ENCODE measurements around the gene CDS2.
A peak's percentile ranks its signal among the peaks of the same experiment; 100 is the strongest.

CDS2 gene

GRCh38 chr20:5126512-5127203 is at the start of gene CDS2:
Gene CDS2, plus strand, starts transcription at chr20:5127008. Its CDS starts 85 bp downstream, at chr20:5127093.
- no peaks in the 10 kb centered on the region for H3K27me3 ChIP-seq (replicated peaks; ENCODE audit: control insufficient read depth, insufficient read depth, low read length)
- H3K4me3 ChIP-seq (replicated peaks; ENCODE audit: low read depth, low read length), result peak within 1 kb of the TSS; percentile 85
- TF ChIP-seq CTCF (IDR thresholded peaks at IDR 0.05; ENCODE audit: insufficient read depth, low read length, poor library complexity, severe bottlenecking), result peak; percentile 62
- peak; percentile 100 for DNase-seq (ENCODE audit: extremely low read depth, insufficient read length)
- no peaks in the 10 kb centered on the region for H3K36me3 ChIP-seq (ENCODE audit: control insufficient read depth, insufficient read depth, low read length)

- no peak for TF ChIP-seq CTCF (IDR thresholded peaks at IDR 0.05; ENCODE audit: insufficient read depth, low read length, poor library complexity, severe bottlenecking)
- Histone ChIP-seq H3K4me3 (replicated peaks; ENCODE audit: low read depth, low read length) (no peak overlapping the region), H3K36me3 (ENCODE audit: control insufficient read depth, insufficient read depth, low read length) (no peaks in the 10 kb centered on the region), H3K27me3 (replicated peaks; ENCODE audit: control insufficient read depth, insufficient read depth, low read length) (no peaks in the 10 kb centered on the region)
- DNase-seq (ENCODE audit: extremely low read depth, insufficient read length), result no peak
These were observed 48.9 kb upstream of the CDS2 start for GRCh38 chr20:5077761-5078387.

- H3K36me3 ChIP-seq (ENCODE audit: control insufficient read depth, insufficient read depth, low read length), result no peaks in the 10 kb centered on the region
- H3K27me3 ChIP-seq (replicated peaks; ENCODE audit: control insufficient read depth, insufficient read depth, low read length), result no peaks in the 10 kb centered on the region
- no peak overlapping the region for H3K4me3 ChIP-seq (replicated peaks; ENCODE audit: low read depth, low read length)
- peak; percentile 88 for DNase-seq (ENCODE audit: extremely low read depth, insufficient read length)
- TF ChIP-seq CTCF (IDR thresholded peaks at IDR 0.05; ENCODE audit: insufficient read depth, low read length, poor library complexity, severe bottlenecking), result no peak
These were observed 48.3 kb upstream of the CDS2 start for GRCh38 chr20:5078399-5078958.

- peak; percentile 67 for DNase-seq (ENCODE audit: extremely low read depth, insufficient read length)
- no peaks in the 10 kb centered on the region for H3K36me3 ChIP-seq (ENCODE audit: control insufficient read depth, insufficient read depth, low read length)
- H3K27me3 ChIP-seq (replicated peaks; ENCODE audit: control insufficient read depth, insufficient read depth, low read length), result no peaks in the 10 kb centered on the region
- no peak for TF ChIP-seq CTCF (IDR thresholded peaks at IDR 0.05; ENCODE audit: insufficient read depth, low read length, poor library complexity, severe bottlenecking)
- H3K4me3 ChIP-seq (replicated peaks; ENCODE audit: low read depth, low read length), result no peak overlapping the region
These were observed 46.4 kb upstream of the CDS2 start for GRCh38 chr20:5080384-5080877.

GRCh38 chr20:5085380-5085779 is 41.4 kb upstream of the CDS2 start:
- no peaks in the 10 kb centered on the region for H3K36me3 ChIP-seq (ENCODE audit: control insufficient read depth, insufficient read depth, low read length)
- H3K27me3 ChIP-seq (replicated peaks; ENCODE audit: control insufficient read depth, insufficient read depth, low read length), result no peaks in the 10 kb centered on the region
- no peak for DNase-seq (ENCODE audit: extremely low read depth, insufficient read length)
- H3K4me3 ChIP-seq (replicated peaks; ENCODE audit: low read depth, low read length), result no peak overlapping the region
- TF ChIP-seq CTCF (IDR thresholded peaks at IDR 0.05; ENCODE audit: insufficient read depth, low read length, poor library complexity, severe bottlenecking), result no peak
